ENCODE data around the gene GNAI1. TPM values are rescaled to one million over a fixed set of nuclear protein-coding genes. Genes with fewer than 3 reads are reported as not detected.

Gene GNAI1
- total RNA-seq, 1 donor from 2014 or later, result 17.7 TPM

DNA sequence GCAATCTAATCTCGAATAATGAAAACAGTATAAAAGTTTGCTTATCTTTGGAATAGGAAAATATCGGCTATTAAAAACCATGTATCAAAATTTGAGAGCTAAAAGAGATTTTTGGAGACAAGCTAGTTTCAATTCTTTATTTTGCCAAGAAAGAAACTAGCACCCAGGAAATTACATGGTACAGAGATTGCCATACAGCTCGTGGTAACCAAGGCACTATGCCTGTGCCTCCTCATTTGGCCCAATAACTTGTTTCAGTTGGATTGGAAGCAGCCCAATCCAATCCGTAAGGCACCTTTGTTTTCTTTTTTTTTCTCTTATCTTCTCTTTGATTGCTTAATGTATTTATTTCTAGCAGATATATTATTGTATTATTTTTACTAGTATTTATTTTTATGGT lies 55.0 kb downstream of the GNAI1 start:
- no peaks in the 10 kb centered on the region for H3K36me3 ChIP-seq (ENCODE audit: control insufficient read depth, insufficient read depth, low read length)
- H3K27me3 ChIP-seq (ENCODE audit: control insufficient read depth, insufficient read depth, low read length), result no peaks in the 10 kb centered on the region
- no peak for DNase-seq (ENCODE audit: low read depth)
- TF ChIP-seq, protein P1, sequence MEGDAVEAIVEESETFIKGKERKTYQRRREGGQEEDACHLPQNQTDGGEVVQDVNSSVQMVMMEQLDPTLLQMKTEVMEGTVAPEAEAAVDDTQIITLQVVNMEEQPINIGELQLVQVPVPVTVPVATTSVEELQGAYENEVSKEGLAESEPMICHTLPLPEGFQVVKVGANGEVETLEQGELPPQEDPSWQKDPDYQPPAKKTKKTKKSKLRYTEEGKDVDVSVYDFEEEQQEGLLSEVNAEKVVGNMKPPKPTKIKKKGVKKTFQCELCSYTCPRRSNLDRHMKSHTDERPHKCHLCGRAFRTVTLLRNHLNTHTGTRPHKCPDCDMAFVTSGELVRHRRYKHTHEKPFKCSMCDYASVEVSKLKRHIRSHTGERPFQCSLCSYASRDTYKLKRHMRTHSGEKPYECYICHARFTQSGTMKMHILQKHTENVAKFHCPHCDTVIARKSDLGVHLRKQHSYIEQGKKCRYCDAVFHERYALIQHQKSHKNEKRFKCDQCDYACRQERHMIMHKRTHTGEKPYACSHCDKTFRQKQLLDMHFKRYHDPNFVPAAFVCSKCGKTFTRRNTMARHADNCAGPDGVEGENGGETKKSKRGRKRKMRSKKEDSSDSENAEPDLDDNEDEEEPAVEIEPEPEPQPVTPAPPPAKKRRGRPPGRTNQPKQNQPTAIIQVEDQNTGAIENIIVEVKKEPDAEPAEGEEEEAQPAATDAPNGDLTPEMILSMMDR (IDR thresholded peaks at IDR 0.05; ENCODE audit: insufficient read depth, low read length, poor library complexity, severe bottlenecking), result no peak
- no peak overlapping the region for H3K4me3 ChIP-seq (ENCODE audit: low read depth, low read length)

DNA sequence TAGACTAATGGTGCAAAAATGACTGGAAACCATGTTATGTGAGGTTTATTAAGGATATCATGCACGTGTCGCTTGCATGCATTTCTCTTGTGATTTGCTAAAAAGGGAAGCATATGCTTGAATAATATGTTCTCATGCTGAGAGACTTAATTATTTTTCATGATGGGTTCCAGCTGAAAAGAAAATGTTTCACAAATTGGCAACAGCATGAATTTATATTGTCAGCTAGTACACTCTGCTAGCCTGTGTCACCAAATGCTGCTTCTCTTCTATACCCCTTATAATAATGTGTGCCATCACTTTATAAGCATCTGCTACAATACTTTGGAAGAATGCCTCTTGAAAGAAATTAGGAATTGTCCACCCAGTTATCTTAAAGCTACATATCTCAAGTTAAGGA lies 63.0 kb downstream of the GNAI1 start:
- Histone ChIP-seq H3K4me3 (ENCODE audit: low read depth, low read length) (no peak overlapping the region), H3K36me3 (ENCODE audit: control insufficient read depth, insufficient read depth, low read length) (no peaks in the 10 kb centered on the region), H3K27me3 (ENCODE audit: control insufficient read depth, insufficient read depth, low read length) (no peaks in the 10 kb centered on the region)
- no peak for DNase-seq (ENCODE audit: low read depth)
- TF ChIP-seq, protein P1 (IDR thresholded peaks at IDR 0.05; ENCODE audit: insufficient read depth, low read length, poor library complexity, severe bottlenecking), result no peak

DNA sequence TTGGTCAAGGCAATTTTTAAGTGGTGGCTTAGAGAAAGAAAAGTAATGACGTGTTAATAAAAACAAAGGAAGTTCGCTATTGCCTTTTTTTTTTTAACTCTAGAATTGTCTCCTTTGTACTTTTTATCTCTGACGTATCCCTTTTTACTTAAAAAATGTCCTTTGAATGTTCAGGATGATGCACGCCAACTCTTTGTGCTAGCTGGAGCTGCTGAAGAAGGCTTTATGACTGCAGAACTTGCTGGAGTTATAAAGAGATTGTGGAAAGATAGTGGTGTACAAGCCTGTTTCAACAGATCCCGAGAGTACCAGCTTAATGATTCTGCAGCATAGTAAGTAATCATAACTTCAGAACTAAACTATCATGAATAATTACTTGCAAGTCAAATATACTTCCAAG lies 64.4 kb downstream of the GNAI1 start:
- Histone ChIP-seq H3K36me3 (ENCODE audit: control insufficient read depth, insufficient read depth, low read length) (no peaks in the 10 kb centered on the region), H3K27me3 (ENCODE audit: control insufficient read depth, insufficient read depth, low read length) (no peaks in the 10 kb centered on the region), H3K4me3 (ENCODE audit: low read depth, low read length) (no peak overlapping the region)
- TF ChIP-seq, protein P1 (IDR thresholded peaks at IDR 0.05; ENCODE audit: insufficient read depth, low read length, poor library complexity, severe bottlenecking), result no peak
- no peak for DNase-seq (ENCODE audit: low read depth)

DNA sequence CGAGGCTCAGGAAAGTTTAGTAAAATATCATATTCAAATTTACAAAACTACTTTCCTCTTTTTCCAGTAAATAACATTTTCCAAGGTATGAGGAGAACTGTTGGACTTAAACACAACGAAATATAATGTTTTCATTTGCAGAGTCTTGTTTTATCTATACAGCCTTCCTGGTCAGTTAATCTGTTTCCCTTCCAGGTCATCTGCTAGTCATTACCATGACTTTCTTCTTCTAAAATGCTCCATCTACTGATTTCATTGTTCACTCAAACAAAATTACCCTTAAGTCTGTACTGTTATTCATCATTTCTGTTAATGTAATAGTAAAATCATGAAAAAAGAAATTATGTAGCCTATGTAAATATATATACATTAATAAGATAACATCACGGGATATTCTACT lies 69.8 kb downstream of the GNAI1 start:
- TF ChIP-seq, protein P1 (IDR thresholded peaks at IDR 0.05; ENCODE audit: insufficient read depth, low read length, poor library complexity, severe bottlenecking), result no peak
- no peak for DNase-seq (ENCODE audit: low read depth)
- H3K27me3 ChIP-seq (ENCODE audit: control insufficient read depth, insufficient read depth, low read length), result no peaks in the 10 kb centered on the region
- no peaks in the 10 kb centered on the region for H3K36me3 ChIP-seq (ENCODE audit: control insufficient read depth, insufficient read depth, low read length)
- H3K4me3 ChIP-seq (ENCODE audit: low read depth, low read length), result no peak overlapping the region

DNA sequence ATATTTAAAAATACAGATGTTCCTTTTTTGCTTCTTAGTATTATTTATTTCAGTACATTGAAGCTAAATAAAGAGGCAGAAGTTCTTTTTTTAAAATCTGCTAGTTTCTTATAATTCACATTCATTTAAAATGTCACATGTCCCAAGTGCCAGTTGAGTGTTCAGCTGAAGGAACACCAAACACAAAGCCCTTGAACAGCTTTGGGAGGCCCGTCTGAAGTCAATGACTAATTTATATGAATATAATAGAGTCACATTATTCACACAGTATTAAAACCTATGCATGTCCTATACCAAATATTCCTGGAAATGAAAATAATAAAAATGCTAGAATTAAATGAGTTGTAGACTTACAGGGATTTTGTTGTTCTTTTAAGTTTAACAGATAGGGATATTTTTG lies 70.3 kb downstream of the GNAI1 start:
- H3K27me3 ChIP-seq (ENCODE audit: control insufficient read depth, insufficient read depth, low read length), result no peaks in the 10 kb centered on the region
- no peak overlapping the region for H3K4me3 ChIP-seq (ENCODE audit: low read depth, low read length)
- TF ChIP-seq, protein P1 (IDR thresholded peaks at IDR 0.05; ENCODE audit: insufficient read depth, low read length, poor library complexity, severe bottlenecking), result no peak
- DNase-seq (ENCODE audit: low read depth), result no peak
- H3K36me3 ChIP-seq (ENCODE audit: control insufficient read depth, insufficient read depth, low read length), result no peaks in the 10 kb centered on the region

DNA sequence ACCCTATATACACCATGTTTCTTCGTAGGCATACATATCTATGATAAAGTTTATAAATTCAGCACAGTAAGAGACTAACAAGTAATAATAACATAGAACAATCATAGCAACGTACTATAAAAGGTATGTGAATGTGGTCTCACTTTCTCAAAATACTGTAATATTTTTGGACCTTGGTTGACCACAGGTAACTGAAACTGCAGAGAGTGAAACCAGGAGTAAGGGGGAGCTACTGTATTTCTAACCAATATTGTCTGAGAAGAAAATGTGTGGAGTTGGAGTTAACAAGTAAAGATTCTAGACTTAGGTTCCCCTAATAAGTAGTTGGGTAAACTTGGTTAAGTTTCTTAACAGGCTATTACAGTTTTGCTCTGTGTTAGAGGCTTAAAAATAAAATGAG lies 72.1 kb downstream of the GNAI1 start:
- DNase-seq (ENCODE audit: low read depth), result no peak
- Histone ChIP-seq H3K36me3 (ENCODE audit: control insufficient read depth, insufficient read depth, low read length) (no peaks in the 10 kb centered on the region), H3K27me3 (ENCODE audit: control insufficient read depth, insufficient read depth, low read length) (no peaks in the 10 kb centered on the region), H3K4me3 (ENCODE audit: low read depth, low read length) (no peak overlapping the region)
- TF ChIP-seq, protein P1 (IDR thresholded peaks at IDR 0.05; ENCODE audit: insufficient read depth, low read length, poor library complexity, severe bottlenecking), result no peak
